Measurements from ENCODE around the gene COL9A3. TPM values are rescaled to one million over a fixed set of nuclear protein-coding genes. Genes with fewer than 3 reads are reported as not detected.

The COL9A3 gene
- total RNA-seq, 6 experiments from 2014 or later, result 1.5 to 7.6 (median 3.5) TPM

DNA sequence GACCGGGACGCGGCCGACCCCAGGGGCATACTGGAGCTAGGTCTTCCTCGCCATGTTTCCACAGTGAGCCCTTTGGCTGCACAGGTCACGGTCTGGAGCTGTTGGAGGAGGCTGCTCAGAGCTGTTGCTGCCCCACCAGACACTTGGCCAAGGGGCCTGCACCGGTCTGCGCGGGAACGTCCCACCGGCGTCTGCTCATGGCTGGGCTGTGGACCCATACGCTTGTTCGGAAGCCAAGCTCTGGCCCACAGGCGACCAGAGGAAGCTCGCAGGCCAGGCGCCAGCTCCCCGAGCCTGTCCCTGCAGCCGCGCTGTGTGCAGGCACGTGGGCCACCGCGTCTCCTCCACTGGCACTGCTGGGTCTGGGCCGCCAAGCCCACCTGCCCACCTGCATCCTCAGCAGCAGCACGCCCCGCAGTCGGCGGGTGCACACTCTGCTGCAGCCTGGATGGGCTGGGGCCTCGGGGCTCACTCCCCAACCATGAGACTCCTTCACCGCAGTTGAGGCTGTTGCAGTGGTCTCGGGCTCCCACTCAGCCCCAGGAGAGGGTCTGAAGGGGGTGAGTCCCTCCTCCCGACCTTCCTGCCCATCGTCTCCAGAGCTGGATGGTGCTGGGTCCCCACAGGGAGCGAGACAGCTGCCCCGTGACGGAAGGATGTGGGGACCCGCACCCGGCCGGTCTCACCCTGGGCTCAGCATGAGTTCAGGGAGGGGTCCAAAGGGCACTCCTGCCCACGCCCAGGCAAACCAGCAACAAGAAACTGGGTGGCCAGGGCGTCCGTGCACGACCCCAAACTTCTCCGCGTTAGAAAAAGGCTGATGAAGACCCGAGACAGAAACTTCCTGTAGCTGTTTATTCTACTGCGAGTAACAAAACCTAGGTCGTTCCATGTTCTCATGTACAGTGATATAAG lies 60.3 kb downstream of the COL9A3 start:
- H3K9me3 ChIP-seq, result no peaks in the 10 kb centered on the region
- peak; percentile 12 to 40 (median 36) for ATAC-seq
- peak overlapping the region in 2 of 3 donors; percentile 23 to 59 for H3K27ac ChIP-seq
- H3K4me1 ChIP-seq, result no peaks in the 10 kb centered on the region
- 40% methylated on average over 9 of the region's 48 CpGs for WGBS (ENCODE audit: insufficient coverage, low coverage, low lambda C conversion rate, missing lambda C conversion rate)
- TF ChIP-seq POLR2A (IDR thresholded peaks at IDR 0.05), result no peak
- intact Hi-C loops (cut with DNase I), result loop anchor here in 1 of 2 donors (10.0 kb wide), 1 partner anchor 128 kb away; the partner anchor contains the start of gene BHLHE23
- DNase-seq, result peak in 1 of 3 donors; percentile 56
- no peaks in the 10 kb centered on the region for H3K27me3 ChIP-seq
- no peak overlapping the region for H3K4me3 ChIP-seq
- peaks cover 0 to 15% (median 4%) of the 10 kb centered on the region in 4 donors for H3K36me3 ChIP-seq

DNA sequence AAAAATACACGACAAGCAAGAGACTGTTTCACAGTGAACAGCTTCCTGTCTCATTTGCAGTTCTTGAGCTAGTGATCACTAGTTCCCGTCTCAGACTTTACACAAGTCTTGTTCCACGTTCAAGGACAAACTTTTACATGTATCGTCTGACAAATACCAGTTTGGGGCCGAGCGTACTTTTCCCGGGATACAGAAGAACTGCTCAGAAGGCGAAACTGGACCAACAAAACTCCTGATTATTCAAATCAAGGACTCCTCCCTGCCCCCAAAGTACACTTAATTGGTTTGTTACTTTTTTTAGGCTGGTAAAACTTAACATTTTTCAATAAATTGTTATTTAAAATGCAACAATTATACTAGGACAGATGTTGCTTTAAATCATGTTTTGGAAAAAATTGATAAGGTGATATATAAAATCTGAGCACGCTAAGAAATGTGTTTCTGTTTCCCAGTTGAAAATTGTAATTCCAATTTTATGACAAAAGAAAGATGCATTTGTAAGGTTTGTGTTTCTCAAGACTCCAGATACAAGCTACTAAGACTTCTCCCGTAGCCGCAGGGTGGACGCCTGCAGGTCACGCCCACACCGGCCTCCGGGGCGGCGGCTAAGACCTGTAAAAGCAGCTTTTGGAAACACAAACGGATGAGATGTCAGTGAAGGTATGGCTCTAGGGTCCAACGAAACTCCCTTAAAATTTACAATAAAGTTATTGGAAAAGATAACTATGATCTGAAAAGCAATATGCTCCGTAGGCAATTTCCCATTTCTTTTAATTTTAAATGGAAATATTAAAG lies 61.6 kb downstream of the COL9A3 start:
- DNase-seq, result no peak

DNA sequence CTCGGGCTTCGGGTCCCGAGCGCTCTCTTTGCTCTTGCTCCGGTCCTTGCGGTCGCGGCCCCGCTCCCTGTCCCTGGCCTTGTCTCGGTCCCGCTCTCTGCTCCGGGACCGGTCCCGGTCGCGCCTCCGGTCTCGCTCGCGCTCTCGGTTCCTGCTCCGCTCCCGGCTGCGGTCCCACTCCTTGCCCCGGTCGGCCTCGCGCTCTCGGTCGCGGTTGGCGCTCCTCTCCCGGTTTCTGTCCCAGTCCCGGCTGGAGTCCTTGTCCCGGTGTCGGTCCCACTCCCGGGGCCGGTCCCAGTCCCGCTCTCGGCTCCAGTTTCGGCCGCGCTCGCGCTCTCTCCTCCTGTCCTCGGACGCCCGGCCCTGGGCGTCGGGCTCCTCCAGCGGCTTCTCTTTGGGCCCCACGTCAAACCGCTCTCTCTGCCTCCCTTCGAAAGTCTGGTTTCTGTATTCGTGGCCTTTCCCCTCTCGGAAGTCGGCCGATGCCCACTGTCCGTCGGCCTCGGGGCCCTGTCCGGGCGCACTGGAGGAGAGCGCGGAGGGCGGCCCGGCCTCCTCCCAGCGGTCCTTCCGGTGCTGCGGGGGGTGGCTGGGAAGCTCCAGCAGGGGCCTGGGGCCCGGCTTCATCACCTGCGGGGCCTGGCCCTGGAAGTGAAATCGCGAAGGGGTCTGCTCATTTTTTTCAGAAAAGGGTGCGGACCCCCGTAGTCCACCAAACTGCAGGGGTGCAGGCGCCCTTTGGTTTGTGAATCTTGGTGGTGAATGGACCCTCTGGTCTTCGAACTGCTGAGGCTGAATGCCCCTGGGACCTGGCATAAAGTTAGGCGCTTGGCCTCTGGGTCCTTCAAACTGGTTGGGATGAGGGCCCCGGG lies 62.7 kb downstream of the COL9A3 start:
- Histone ChIP-seq H3K9me3 (no peaks in the 10 kb centered on the region), H3K4me1 (no peaks in the 10 kb centered on the region), H3K36me3 (peaks cover 0 to 15% (median 4%) of the 10 kb centered on the region in 4 donors), H3K27me3 (no peaks in the 10 kb centered on the region), H3K4me3 (no peak overlapping the region), H3K27ac (no peak overlapping the region)
- intact Hi-C loops (cut with DNase I), result loop anchor here in 1 of 2 donors (10.0 kb wide), 1 partner anchor 125 kb away; the partner anchor contains the start of gene BHLHE23
- no peak for TF ChIP-seq POLR2A (IDR thresholded peaks at IDR 0.05)
- TF ChIP-seq, protein P1, sequence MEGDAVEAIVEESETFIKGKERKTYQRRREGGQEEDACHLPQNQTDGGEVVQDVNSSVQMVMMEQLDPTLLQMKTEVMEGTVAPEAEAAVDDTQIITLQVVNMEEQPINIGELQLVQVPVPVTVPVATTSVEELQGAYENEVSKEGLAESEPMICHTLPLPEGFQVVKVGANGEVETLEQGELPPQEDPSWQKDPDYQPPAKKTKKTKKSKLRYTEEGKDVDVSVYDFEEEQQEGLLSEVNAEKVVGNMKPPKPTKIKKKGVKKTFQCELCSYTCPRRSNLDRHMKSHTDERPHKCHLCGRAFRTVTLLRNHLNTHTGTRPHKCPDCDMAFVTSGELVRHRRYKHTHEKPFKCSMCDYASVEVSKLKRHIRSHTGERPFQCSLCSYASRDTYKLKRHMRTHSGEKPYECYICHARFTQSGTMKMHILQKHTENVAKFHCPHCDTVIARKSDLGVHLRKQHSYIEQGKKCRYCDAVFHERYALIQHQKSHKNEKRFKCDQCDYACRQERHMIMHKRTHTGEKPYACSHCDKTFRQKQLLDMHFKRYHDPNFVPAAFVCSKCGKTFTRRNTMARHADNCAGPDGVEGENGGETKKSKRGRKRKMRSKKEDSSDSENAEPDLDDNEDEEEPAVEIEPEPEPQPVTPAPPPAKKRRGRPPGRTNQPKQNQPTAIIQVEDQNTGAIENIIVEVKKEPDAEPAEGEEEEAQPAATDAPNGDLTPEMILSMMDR (IDR thresholded peaks at IDR 0.05), result no peak
- WGBS (ENCODE audit: insufficient coverage, low coverage, low lambda C conversion rate, missing lambda C conversion rate), result 85% methylated on average over 31 of the region's 80 CpGs
- DNase-seq (peak in 1 of 3 donors; percentile 43), ATAC-seq (no peak)

More for the DNA sequence above, 61.6 kb downstream of the COL9A3 start:
- Histone ChIP-seq H3K4me3 (no peak overlapping the region), H3K36me3 (peaks cover 0 to 15% (median 4%) of the 10 kb centered on the region in 4 donors), H3K27ac (no peak overlapping the region), H3K4me1 (no peaks in the 10 kb centered on the region), H3K9me3 (no peaks in the 10 kb centered on the region), H3K27me3 (no peaks in the 10 kb centered on the region)
- TF ChIP-seq POLR2A (IDR thresholded peaks at IDR 0.05), result no peak
- TF ChIP-seq, protein P1 (IDR thresholded peaks at IDR 0.05), result no peak
- 69% methylated on average over 19 of the region's 20 CpGs for WGBS (ENCODE audit: insufficient coverage, low coverage, low lambda C conversion rate, missing lambda C conversion rate)
- ATAC-seq, result no peak
- intact Hi-C loops (cut with DNase I), result loop anchor here in 1 of 2 donors (10.0 kb wide), 1 partner anchor 126 kb away; the partner anchor contains the start of gene BHLHE23

DNA sequence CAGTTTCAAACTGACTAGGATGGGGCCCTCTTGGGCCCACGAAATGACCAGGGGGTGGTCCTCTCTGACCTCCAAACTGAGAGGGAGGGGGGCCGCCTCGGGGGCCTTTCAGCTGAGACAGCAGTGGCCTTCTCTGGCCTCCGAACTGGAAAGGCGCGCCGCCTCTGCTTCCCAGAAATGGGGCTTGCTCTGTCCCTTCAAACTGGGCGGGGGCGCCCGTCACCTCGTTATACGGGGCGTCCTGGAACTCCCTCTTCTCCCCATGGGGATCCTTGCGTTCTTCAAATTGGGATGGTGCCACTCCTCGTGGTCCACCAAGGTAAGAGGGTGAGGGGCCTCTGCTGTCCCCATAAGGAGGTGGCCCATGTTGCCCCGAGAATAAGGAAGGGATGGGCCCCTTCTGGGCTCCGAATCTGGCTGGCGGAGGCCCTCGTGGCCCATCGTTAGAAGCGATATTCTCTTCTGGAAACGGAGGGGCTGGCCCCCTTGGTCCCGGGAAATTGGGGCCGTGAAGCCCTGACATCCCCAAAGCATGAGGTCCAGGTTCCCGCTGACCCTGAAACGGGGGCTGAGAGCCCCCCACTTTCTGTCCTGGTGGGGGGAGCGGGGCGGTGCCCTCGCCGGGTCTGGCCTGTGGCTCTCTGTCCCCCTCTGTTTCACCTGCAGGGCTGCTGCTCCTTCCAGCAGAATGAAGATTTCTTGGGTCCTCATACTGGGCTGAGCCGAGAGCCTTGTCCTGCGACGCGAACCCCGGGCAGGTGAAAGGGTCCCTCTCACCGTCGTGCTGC lies 63.5 kb downstream of the COL9A3 start:
- 100% methylated on average over 1 of the region's 37 CpGs for WGBS (ENCODE audit: insufficient coverage, low coverage, low lambda C conversion rate, missing lambda C conversion rate)
- Histone ChIP-seq H3K9me3 (no peaks in the 10 kb centered on the region), H3K27me3 (no peaks in the 10 kb centered on the region), H3K27ac (no peak overlapping the region), H3K4me3 (no peak overlapping the region), H3K4me1 (no peaks in the 10 kb centered on the region), H3K36me3 (peaks cover 0 to 15% (median 4%) of the 10 kb centered on the region in 4 donors)
- ATAC-seq (no peak), DNase-seq (peak in 1 of 3 donors; percentile 28)
- no peak for TF ChIP-seq POLR2A (IDR thresholded peaks at IDR 0.05)
- TF ChIP-seq, protein P1 (IDR thresholded peaks at IDR 0.05), result no peak
- intact Hi-C loops (cut with DNase I), result no loop called here
